ENCODE data around the gene KIAA1217. TPM values are rescaled to one million over a fixed set of nuclear protein-coding genes. Genes with fewer than 3 reads are reported as not detected.

The KIAA1217 gene
- polyA plus RNA-seq, 1 donor from 2014 or later = 0.22 TPM

GRCh38 chr10:24503461-24504320 is 294.8 kb downstream of the KIAA1217 start:
- H3K9ac ChIP-seq (ENCODE audit: low read length) = no peak overlapping the region
- no peaks in the 10 kb centered on the region for H3K36me3 ChIP-seq (ENCODE audit: insufficient read depth, low read length)
- no peaks in the 10 kb centered on the region for H3K9me2 ChIP-seq (ENCODE audit: insufficient read depth, low read length)
- H3K4me3 ChIP-seq (ENCODE audit: low read length) = no peak overlapping the region
- no peak overlapping the region for H2AFZ ChIP-seq (ENCODE audit: low read depth, low read length)
- no peak overlapping the region for H3K4me2 ChIP-seq (ENCODE audit: low read length)
- H3K79me2 ChIP-seq (replicated peaks; ENCODE audit: insufficient read depth, low read length) = no peaks in the 10 kb centered on the region
- H3K27ac ChIP-seq (ENCODE audit: low read length) = no peak overlapping the region
- no peaks in the 10 kb centered on the region for H4K20me1 ChIP-seq (ENCODE audit: insufficient read depth)
- no peaks in the 10 kb centered on the region for H3K9me3 ChIP-seq (ENCODE audit: low read length)
- H3K27me3 ChIP-seq (ENCODE audit: insufficient read depth, low read depth, low read length) = no peaks in the 10 kb centered on the region
- TF ChIP-seq RAD21 (conservative IDR thresholded peaks at IDR 0.05) (peak; percentile 79), CTCF (IDR thresholded peaks at IDR 0.05; ENCODE audit: poor library complexity, severe bottlenecking) (peak; percentile 77), SMC3 (conservative IDR thresholded peaks at IDR 0.05; ENCODE audit: poor library complexity) (peak; percentile 85), EP300 (conservative IDR thresholded peaks at IDR 0.05; ENCODE audit: poor library complexity, severe bottlenecking) (no peak), MXI1 (conservative IDR thresholded peaks at IDR 0.05; ENCODE audit: poor library complexity, severe bottlenecking) (no peak), POLR2AphosphoS5 (IDR thresholded peaks at IDR 0.05) (no peak), TAF1 (IDR thresholded peaks at IDR 0.05; ENCODE audit: low read depth) (no peak), EZH2 (IDR thresholded peaks at IDR 0.05; ENCODE audit: borderline replicate concordance, insufficient read depth, low read length, poor library complexity, severe bottlenecking) (no peak)
- TF ChIP-seq, protein P1, sequence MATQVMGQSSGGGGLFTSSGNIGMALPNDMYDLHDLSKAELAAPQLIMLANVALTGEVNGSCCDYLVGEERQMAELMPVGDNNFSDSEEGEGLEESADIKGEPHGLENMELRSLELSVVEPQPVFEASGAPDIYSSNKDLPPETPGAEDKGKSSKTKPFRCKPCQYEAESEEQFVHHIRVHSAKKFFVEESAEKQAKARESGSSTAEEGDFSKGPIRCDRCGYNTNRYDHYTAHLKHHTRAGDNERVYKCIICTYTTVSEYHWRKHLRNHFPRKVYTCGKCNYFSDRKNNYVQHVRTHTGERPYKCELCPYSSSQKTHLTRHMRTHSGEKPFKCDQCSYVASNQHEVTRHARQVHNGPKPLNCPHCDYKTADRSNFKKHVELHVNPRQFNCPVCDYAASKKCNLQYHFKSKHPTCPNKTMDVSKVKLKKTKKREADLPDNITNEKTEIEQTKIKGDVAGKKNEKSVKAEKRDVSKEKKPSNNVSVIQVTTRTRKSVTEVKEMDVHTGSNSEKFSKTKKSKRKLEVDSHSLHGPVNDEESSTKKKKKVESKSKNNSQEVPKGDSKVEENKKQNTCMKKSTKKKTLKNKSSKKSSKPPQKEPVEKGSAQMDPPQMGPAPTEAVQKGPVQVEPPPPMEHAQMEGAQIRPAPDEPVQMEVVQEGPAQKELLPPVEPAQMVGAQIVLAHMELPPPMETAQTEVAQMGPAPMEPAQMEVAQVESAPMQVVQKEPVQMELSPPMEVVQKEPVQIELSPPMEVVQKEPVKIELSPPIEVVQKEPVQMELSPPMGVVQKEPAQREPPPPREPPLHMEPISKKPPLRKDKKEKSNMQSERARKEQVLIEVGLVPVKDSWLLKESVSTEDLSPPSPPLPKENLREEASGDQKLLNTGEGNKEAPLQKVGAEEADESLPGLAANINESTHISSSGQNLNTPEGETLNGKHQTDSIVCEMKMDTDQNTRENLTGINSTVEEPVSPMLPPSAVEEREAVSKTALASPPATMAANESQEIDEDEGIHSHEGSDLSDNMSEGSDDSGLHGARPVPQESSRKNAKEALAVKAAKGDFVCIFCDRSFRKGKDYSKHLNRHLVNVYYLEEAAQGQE (IDR thresholded peaks at IDR 0.05; ENCODE audit: borderline replicate concordance) = no peak
- no peaks in the 10 kb centered on the region for H3F3A ChIP-seq (ENCODE audit: insufficient read depth, low read length, poor library complexity, severe bottlenecking)

DNA sequence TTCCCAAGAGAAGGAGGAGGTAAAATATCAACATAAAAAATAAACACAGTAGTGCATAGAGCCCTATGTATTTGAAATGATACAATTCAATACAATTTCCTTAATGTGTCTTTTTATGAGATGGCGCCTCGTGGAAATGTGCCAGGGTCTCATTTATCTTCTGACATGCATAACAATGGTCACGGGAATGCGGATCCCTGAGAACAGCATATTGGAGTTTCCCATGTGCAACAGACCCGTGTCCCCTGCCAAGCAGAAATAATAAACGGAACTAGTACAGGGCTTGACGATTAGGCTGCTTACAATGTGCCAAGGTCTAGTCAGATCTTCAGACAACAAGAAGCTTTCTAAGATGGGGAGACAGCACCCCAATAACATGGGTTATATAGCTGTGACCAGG is 296.8 kb downstream of the KIAA1217 start:
- Histone ChIP-seq H3K79me2 (replicated peaks; ENCODE audit: insufficient read depth, low read length) (no peaks in the 10 kb centered on the region), H2AFZ (ENCODE audit: low read depth, low read length) (no peak overlapping the region), H3K4me3 (ENCODE audit: low read length) (no peak overlapping the region), H3K4me2 (ENCODE audit: low read length) (no peak overlapping the region), H3K36me3 (ENCODE audit: insufficient read depth, low read length) (no peaks in the 10 kb centered on the region), H3K9me2 (ENCODE audit: insufficient read depth, low read length) (no peaks in the 10 kb centered on the region), H3K27ac (ENCODE audit: low read length) (no peak overlapping the region), H3K27me3 (ENCODE audit: insufficient read depth, low read depth, low read length) (no peaks in the 10 kb centered on the region), H3F3A (ENCODE audit: insufficient read depth, low read length, poor library complexity, severe bottlenecking) (no peaks in the 10 kb centered on the region), H3K9ac (ENCODE audit: low read length) (no peak overlapping the region), H4K20me1 (ENCODE audit: insufficient read depth) (no peaks in the 10 kb centered on the region), H3K9me3 (ENCODE audit: low read length) (no peaks in the 10 kb centered on the region)
- TF ChIP-seq CTCF (IDR thresholded peaks at IDR 0.05; ENCODE audit: poor library complexity, severe bottlenecking) = no peak
